Mammary epithelial cell (primary cell): ENCODE measurements around the gene GRB10.

Experiments
- EZH2 ChIP-seq: IDR thresholded peaks from 2 replicates; pipeline ENCODE4 v1.6.1; 2012; ENCODE audit warnings: low read length, inconsistent platforms, borderline replicate concordance
- TF ChIP-seq, protein P1 (sequence below), 2 donors: IDR thresholded peaks in 1 of 2; conservative IDR thresholded peaks in 1 of 2; 2 replicates each; pipeline ENCODE4 v1.5.1; 2011 to 2012; ENCODE audit warnings: inconsistent platforms in 2 of 2, low read length in 2 of 2, mild to moderate bottlenecking in 2 of 2, control low read depth in 1 of 2, low read depth in 1 of 2; ENCODE audit not compliant: insufficient read depth in 1 of 2; ENCODE audit errors: extremely low read depth in 1 of 2

DNA sequence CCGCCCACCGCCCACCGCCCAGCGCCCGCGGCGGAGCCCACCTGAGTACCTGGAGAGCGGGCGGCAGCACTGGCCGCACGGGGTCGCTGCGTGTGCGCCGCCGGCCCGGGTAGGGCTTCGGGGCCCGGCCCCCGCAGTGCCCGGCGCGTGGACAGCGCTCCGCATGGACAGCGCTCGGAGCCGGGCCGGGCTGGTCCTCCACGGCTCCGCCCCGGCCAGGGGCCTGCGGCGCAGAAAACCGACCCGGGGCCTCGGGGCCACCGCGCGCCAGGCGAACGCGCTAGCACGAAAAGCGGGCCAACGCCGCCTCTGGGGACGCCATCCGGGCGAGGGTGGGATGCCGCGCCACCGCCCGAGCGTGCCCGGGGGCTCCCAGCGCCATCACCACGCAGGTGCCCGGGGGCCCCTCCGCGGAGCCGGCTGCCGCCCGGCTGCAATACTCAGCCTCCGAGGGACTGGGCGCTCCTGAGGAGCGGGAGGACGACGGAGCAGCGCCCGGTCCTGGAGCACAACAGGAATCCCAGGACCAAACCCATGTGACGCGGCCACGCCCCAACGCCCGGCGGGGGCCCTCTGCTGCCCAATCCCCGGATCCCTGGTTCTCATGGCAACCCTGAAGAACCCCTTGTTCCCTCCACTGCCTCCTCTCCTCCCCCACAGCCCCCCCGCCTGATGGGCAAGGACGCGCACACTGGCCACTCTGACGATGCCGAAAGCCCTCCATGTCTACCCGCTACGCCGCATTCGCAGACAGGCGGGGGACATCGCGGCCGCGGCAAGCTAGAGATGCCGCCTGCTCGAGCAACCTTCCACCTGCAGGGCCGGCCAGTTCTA is at the start of gene GRB10:
- TF ChIP-seq, protein P1, sequence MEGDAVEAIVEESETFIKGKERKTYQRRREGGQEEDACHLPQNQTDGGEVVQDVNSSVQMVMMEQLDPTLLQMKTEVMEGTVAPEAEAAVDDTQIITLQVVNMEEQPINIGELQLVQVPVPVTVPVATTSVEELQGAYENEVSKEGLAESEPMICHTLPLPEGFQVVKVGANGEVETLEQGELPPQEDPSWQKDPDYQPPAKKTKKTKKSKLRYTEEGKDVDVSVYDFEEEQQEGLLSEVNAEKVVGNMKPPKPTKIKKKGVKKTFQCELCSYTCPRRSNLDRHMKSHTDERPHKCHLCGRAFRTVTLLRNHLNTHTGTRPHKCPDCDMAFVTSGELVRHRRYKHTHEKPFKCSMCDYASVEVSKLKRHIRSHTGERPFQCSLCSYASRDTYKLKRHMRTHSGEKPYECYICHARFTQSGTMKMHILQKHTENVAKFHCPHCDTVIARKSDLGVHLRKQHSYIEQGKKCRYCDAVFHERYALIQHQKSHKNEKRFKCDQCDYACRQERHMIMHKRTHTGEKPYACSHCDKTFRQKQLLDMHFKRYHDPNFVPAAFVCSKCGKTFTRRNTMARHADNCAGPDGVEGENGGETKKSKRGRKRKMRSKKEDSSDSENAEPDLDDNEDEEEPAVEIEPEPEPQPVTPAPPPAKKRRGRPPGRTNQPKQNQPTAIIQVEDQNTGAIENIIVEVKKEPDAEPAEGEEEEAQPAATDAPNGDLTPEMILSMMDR (conservative IDR thresholded peaks at IDR 0.05 in 1 of 2, IDR thresholded peaks at IDR 0.05 in 1 of 2; ENCODE audit: extremely low read depth in 1 of 2, insufficient read depth in 1 of 2, low read depth in 1 of 2, low read length in 2 of 2) = no peak
- no peak for TF ChIP-seq EZH2
